Epithelial cell of proximal tubule (primary cell): ENCODE data around the gene NEK3. TPM values are rescaled to one million over a fixed set of nuclear protein-coding genes. Genes with fewer than 3 reads are reported as not detected.
"Not testable (repeated sequence)": the region's sequence is repeated elsewhere in the genome, so short reads cannot be mapped to it uniquely, and the experiment has no call there.

Experiments
- DNase-seq: peaks from one replicate; pipeline ENCODE4 v3.0.0-alpha.2; 2011; ENCODE audit warnings: low read depth
- H3K4me3 ChIP-seq: 2 replicates; pipeline ENCODE4 v1.5.1; 2011; ENCODE audit warnings: low read depth, mild to moderate bottlenecking, low read length
- CTCF ChIP-seq: conservative IDR thresholded peaks from 2 replicates; pipeline ENCODE4 v1.5.1; 2012; ENCODE audit warnings: low read depth, mild to moderate bottlenecking, low read length
- total RNA-seq: library from RNA; depleted of rRNA; stranded (reverse); fragments of >200 nt; gene quantifications from 2 replicates; pipeline ENCODE4 v1.2.3, GENCODE V29; 2015

The NEK3 gene
- total RNA-seq, 1 donor from 2014 or later = 22.4 TPM

GRCh38 chr13:52097197-52097596 is 62.2 kb downstream of the NEK3 start:
- no peak overlapping the region for H3K4me3 ChIP-seq
- TF ChIP-seq CTCF = no peak
- DNase-seq = no peak

GRCh38 chr13:52096748-52097147 is 62.6 kb downstream of the NEK3 start:
- no peak overlapping the region for H3K4me3 ChIP-seq
- TF ChIP-seq CTCF = no peak
- DNase-seq = no peak

GRCh38 chr13:52096062-52096461 is 63.3 kb downstream of the NEK3 start:
- no peak for DNase-seq
- no peak overlapping the region for H3K4me3 ChIP-seq
- no peak for TF ChIP-seq CTCF

- no peak for DNase-seq
- no peak overlapping the region for H3K4me3 ChIP-seq
- no peak for TF ChIP-seq CTCF
Observed at GRCh38 chr13:52092087-52092486, 67.3 kb downstream of the NEK3 start.

- no peak for DNase-seq
- TF ChIP-seq CTCF = no peak
- no peak overlapping the region for H3K4me3 ChIP-seq
Observed at GRCh38 chr13:52091473-52091872, 67.9 kb downstream of the NEK3 start.

- no peak for DNase-seq
- TF ChIP-seq CTCF = no peak
- no peak overlapping the region for H3K4me3 ChIP-seq
Observed at GRCh38 chr13:52085421-52085820, 74.0 kb downstream of the NEK3 start.

- not testable (repeated sequence) for DNase-seq
Observed at GRCh38 chr13:52084981-52085380, 74.4 kb downstream of the NEK3 start.

More at GRCh38 chr13:52084981-52085380, 74.4 kb downstream of the NEK3 start:
- H3K4me3 ChIP-seq = not testable (repeated sequence)

Other genes with a start within 250 kb of the NEK3 start
- gene ATP7B, start 148.1 kb downstream of the NEK3 start, total RNA-seq = 2.5 and 3.5 TPM in 2 replicates
- gene ALG11, start 147.2 kb downstream of the NEK3 start, total RNA-seq = 13.5 and 15.3 TPM in 2 replicates
- 5.0 and 9.0 TPM in 2 replicates for gene UTP14C, start 134.9 kb downstream of the NEK3 start, total RNA-seq
- gene NEK5, start 30.5 kb downstream of the NEK3 start, total RNA-seq = 0.14 TPM in 1 of 2 replicates, not detected in the other
- 10.2 and 19.2 TPM in 2 replicates for gene THSD1, start 246.6 kb upstream of the NEK3 start, total RNA-seq